Activated CD4-positive, alpha-beta T cell treated with anti-CD3 and anti-CD28 coated beads, Interleukin-2, amount 10 ng/mL, durations not matched to agents 24 days and 14 days (primary cell): ENCODE data around the gene SSC4D. TPM values are rescaled to one million over a fixed set of nuclear protein-coding genes. Genes with fewer than 3 reads are reported as not detected.
"Not testable (repeated sequence)": the region's sequence is repeated elsewhere in the genome, so short reads cannot be mapped to it uniquely, and the experiment has no call there.

Source experiments
- DNase-seq: peaks from one replicate; pipeline ENCODE4 v3.0.0; 2022
- H3K27ac Mint-ChIP-seq: one replicate; pipeline ENCODE4 v1.8.0; 2022; ENCODE audit warnings: mild to moderate bottlenecking, mixed read lengths
- H3K27me3 Mint-ChIP-seq: one replicate; pipeline ENCODE4 v1.8.0; 2022; ENCODE audit warnings: mixed read lengths
- H3K36me3 Mint-ChIP-seq: one replicate; pipeline ENCODE4 v1.8.0; 2022; ENCODE audit warnings: low read depth, mild to moderate bottlenecking, mixed read lengths
- H3K4me1 Mint-ChIP-seq: one replicate; pipeline ENCODE4 v1.8.0; 2021; ENCODE audit warnings: mixed read lengths
- H3K4me3 Mint-ChIP-seq: one replicate; pipeline ENCODE4 v1.8.0; 2022; ENCODE audit warnings: mild to moderate bottlenecking, moderate library complexity, mixed read lengths
- H3K9me3 Mint-ChIP-seq: one replicate; pipeline ENCODE4 v1.8.0; 2021; ENCODE audit warnings: mixed read lengths
- intact Hi-C: fragments of 100-400 bp; cut with micrococcal nuclease; formaldehyde crosslinking; loops from one replicate; pipeline ENCODE4 v1.15.1; 2023
- total RNA-seq: library from RNA; stranded (reverse); gene quantifications from 2 replicates; pipeline ENCODE4 v1.2.3, GENCODE V29; 2022

Gene SSC4D
- 0.77 and 0.80 TPM in 2 replicates for total RNA-seq

GRCh38 chr7:76409537-76409936 is at the start of gene SSC4D:
Gene SSC4D (minus strand): TSS chr7:76409697. CDS start chr7:76404439, 5,258 bp downstream.
- no peaks in the 10 kb centered on the region for H3K4me1 Mint-ChIP-seq
- intact Hi-C loops, result no loop called here
- no peak within 1 kb of the TSS for H3K27ac Mint-ChIP-seq

GRCh38 chr7:76458504-76458903 is 49.0 kb upstream of the SSC4D start:
- H3K9me3 Mint-ChIP-seq, H3K4me1 Mint-ChIP-seq, H3K4me3 Mint-ChIP-seq, intact Hi-C loops, H3K27me3 Mint-ChIP-seq, H3K27ac Mint-ChIP-seq, H3K36me3 Mint-ChIP-seq, DNase-seq: not testable (repeated sequence)

More at GRCh38 chr7:76409537-76409936, at the start of gene SSC4D:
- no peaks in the 10 kb centered on the region for H3K36me3 Mint-ChIP-seq
- H3K4me3 Mint-ChIP-seq, result no peak within 1 kb of the TSS
- no peak for DNase-seq
- H3K27me3 Mint-ChIP-seq, result no peaks in the 10 kb centered on the region
- no peaks in the 10 kb centered on the region for H3K9me3 Mint-ChIP-seq

DNA sequence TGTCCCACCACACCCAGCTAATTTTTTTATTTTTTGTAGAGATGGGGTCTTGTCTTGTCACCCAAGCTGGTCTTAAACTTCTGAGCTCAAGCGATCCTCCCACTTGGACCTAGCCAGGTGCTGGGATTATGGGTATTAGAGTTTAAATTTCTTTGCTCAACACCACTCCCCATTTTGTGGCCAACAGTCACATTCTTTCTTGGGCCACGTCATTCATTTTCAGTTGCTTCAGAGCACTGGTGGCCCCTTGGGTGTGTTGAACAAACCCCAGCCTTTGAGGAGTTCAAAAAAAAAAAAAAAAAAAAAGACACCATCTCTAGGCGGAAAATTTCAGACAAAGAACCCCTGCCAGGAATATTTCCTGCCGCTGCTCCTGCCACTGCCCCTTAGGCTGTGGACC is 47.5 kb upstream of the SSC4D start:
- H3K27me3 Mint-ChIP-seq, H3K4me1 Mint-ChIP-seq, H3K36me3 Mint-ChIP-seq, H3K27ac Mint-ChIP-seq, H3K9me3 Mint-ChIP-seq, H3K4me3 Mint-ChIP-seq, intact Hi-C loops, DNase-seq: not testable (repeated sequence)

DNA sequence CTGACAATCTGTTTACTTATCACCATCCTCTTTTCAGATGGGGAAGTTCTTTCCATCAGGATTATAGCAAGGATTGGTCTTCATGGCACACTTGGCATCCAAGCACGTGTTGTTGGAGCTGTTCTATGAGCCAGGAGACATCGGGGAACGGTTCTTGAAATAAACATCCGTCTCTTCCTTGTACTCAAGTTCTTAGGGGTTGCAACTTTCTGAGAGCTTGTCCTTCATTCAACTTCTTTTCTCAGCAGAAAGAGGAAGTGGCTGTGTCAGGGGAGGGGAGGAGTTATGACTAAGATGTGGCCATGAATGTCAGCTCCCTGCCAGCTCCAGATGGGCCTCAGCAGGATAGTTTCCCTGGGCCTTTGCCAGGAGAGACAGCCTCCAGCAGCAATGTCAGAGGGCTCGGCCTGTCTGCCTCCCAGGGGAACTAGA is 36.1 kb upstream of the SSC4D start:
- Mint-ChIP-seq H3K27ac (peak overlapping the region; percentile 86), H3K4me3 (peak overlapping the region; percentile 49)
- H3K36me3 Mint-ChIP-seq, H3K4me1 Mint-ChIP-seq, H3K9me3 Mint-ChIP-seq, intact Hi-C loops, H3K27me3 Mint-ChIP-seq: not testable (repeated sequence)
- DNase-seq, result peak; percentile 77

GRCh38 chr7:76443846-76444245 is 34.3 kb upstream of the SSC4D start:
- H3K36me3 Mint-ChIP-seq, H3K27me3 Mint-ChIP-seq, H3K4me1 Mint-ChIP-seq, intact Hi-C loops, H3K4me3 Mint-ChIP-seq, H3K9me3 Mint-ChIP-seq: not testable (repeated sequence)
- H3K27ac Mint-ChIP-seq, result peak overlapping the region; percentile 22
- peak; percentile 59 for DNase-seq

- H3K27me3 Mint-ChIP-seq, H3K36me3 Mint-ChIP-seq, H3K4me3 Mint-ChIP-seq, H3K9me3 Mint-ChIP-seq, intact Hi-C loops, H3K4me1 Mint-ChIP-seq, H3K27ac Mint-ChIP-seq: not testable (repeated sequence)
- DNase-seq, result peak; percentile 51
Observed at GRCh38 chr7:76442664-76443446, 33.4 kb upstream of the SSC4D start.

DNA sequence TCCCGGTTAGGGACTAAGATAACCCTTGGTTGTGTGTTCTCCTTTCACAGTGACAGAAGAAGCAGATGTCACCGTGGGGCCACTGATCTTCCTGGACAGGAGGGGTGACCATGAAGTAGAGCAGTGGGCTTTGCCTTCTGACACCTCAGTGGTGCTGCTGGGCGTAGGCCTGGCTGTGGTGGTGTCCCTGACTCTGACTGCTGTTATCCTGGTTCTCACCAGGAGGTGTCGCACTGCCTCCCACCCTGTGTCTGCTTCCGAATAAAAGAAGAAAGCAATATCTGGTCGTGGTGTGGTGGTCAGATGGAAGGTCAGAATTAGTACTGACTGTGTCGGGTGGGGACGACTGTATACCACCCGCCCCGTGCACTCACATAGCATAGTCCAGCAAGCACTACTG is 32.3 kb upstream of the SSC4D start:
- H3K27me3 Mint-ChIP-seq, H3K4me3 Mint-ChIP-seq, H3K36me3 Mint-ChIP-seq, H3K4me1 Mint-ChIP-seq, intact Hi-C loops, DNase-seq, H3K27ac Mint-ChIP-seq, H3K9me3 Mint-ChIP-seq: not testable (repeated sequence)

DNA sequence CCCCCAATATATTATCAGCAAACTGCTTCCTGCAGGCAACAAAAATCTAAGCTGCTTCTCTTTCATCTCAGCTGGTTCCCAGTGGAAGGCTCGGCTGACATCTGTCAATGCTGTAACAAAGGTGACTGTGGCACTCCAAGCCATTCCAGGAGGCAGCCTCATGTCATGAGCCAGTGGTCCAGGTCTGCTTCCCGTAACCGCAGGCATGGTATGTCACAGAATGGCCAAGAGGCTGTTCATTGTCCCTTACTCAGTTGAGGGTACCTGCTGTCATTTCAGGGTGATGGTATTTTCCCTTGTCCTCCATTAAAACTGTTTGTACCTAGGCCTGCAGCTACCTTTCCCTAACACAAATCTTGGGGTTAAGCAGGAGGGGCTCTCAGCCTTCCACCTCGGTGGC is 30.9 kb upstream of the SSC4D start:
- H3K36me3 Mint-ChIP-seq, H3K4me3 Mint-ChIP-seq, intact Hi-C loops, H3K27ac Mint-ChIP-seq, H3K9me3 Mint-ChIP-seq, H3K27me3 Mint-ChIP-seq, H3K4me1 Mint-ChIP-seq: not testable (repeated sequence)
- DNase-seq, result peak; percentile 45

DNA sequence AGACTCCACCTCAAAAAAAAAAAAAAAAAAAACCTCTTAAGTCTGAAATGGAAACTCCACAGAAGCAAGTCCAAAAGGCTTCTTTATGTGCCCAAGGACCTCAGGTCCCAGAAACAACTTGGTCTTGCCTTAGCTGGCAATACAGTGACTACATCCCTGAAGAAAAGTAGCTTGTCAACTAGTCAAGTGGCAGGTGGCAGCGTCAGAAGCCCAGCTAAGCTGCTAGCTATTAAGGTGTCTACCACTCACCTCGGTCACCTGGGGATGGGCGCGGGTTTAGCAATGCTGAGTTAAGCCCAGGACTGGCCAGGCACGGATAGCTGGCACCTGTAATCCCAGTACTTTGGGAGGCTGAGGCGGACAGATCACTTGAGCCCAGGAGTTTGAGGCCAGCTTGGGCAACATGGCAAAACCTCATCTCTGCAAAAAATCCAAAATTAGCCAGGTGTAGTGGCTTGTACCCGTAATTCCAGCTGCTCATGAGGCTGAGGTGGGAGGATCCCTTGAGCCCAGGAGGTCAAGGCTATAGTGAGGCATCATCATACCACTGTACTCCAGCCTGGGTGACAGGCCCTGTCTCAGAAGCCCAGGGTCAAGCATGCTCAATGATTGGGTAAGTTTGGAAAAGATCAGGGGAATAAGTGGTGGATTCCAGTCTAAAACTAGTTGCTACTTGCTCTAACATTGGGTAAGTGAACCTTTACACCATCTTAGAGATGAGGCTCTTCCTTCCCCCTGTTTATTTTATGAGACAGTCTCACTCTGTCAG is 29.8 kb upstream of the SSC4D start:
- H3K27ac Mint-ChIP-seq, result not testable (repeated sequence)

GRCh38 chr7:76437873-76438272 is 28.4 kb upstream of the SSC4D start:
- H3K27ac Mint-ChIP-seq, H3K4me3 Mint-ChIP-seq, H3K36me3 Mint-ChIP-seq, H3K4me1 Mint-ChIP-seq, intact Hi-C loops, H3K9me3 Mint-ChIP-seq, H3K27me3 Mint-ChIP-seq: not testable (repeated sequence)
- DNase-seq, result peak; percentile 90

More for the DNA sequence above, 29.8 kb upstream of the SSC4D start:
- peak; percentile 53 for DNase-seq
- intact Hi-C loops, H3K9me3 Mint-ChIP-seq, H3K4me1 Mint-ChIP-seq, H3K4me3 Mint-ChIP-seq, H3K36me3 Mint-ChIP-seq, H3K27me3 Mint-ChIP-seq: not testable (repeated sequence)

DNA sequence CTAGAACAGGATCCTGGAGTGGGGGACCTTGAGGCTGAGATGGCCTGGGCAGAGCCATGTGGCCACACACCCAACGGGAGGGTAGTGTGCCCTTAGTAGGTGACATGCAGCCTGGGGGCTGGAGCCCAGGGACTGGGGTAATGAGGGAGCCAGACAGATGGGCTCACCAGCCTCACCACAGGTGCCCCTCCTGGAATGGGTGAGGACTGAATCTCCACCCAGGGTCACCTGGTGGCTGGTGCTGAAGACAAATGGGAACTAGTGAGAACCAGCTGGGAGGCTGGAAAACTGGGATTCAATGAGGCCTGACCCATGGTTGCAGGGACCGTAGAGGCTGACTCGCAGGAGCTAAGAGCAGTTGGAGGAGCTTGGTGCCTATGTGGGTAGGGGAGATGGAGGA is 21.3 kb upstream of the SSC4D start:
- intact Hi-C loops, result no loop called here
- H3K4me1 Mint-ChIP-seq, result peaks cover 2% of the 10 kb centered on the region
- no peak for DNase-seq
- H3K36me3 Mint-ChIP-seq, result peaks cover 2% of the 10 kb centered on the region
- no peaks in the 10 kb centered on the region for H3K27me3 Mint-ChIP-seq
- H3K27ac Mint-ChIP-seq, result no peak overlapping the region
- no peaks in the 10 kb centered on the region for H3K9me3 Mint-ChIP-seq
- no peak overlapping the region for H3K4me3 Mint-ChIP-seq

- Mint-ChIP-seq H3K4me3 (no peak overlapping the region), H3K27ac (no peak overlapping the region), H3K36me3 (peaks cover 2% of the 10 kb centered on the region), H3K4me1 (peaks cover 2% of the 10 kb centered on the region), H3K27me3 (no peaks in the 10 kb centered on the region), H3K9me3 (no peaks in the 10 kb centered on the region)
- DNase-seq, result no peak
- intact Hi-C loops, result no loop called here
Observed at GRCh38 chr7:76430211-76430610, 20.7 kb upstream of the SSC4D start.

DNA sequence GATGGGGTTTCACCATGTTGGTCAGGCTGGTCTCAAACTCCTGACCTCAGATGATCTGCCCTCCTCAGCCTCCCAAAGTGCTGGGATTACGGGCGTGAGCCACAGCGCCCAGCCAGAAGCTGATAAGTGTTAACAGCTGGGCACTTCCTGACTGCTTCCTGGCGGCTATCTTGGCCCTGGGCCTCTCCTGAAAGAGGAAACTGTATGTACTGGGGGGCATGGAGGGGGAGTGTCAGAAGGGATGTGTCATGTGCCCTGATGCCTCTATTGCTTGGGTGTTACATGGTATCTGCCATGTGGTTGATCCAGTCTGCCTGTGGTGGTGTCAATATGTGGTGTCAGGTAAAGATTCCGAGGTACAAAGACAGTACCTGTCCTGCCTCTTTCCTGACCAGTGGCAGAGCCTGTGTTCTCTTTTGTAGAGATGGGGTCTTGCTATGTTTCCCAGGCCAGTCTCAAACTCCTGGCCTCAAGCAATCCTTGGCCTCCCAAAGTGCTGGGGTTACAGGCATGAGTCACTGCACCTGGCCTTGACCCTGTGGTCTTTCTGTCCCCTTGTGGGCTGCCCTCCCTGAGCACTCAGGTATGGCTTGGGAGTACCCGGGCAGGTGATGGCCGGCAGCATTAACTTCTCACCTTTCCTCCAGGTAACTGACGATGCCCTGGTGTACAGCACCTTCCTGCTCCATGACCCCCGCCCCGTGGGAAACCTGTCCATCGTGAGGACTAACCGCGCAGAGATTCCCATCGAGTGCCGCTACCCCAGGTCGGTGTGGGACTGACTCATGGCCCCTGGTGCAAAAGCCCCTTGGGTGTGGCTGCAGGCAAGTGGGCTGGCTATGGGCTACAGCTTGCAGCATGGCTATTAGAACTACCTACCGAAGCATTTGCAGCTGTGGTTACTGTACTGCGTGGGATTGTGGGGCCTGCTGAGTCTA is 19.6 kb upstream of the SSC4D start:
- H3K27ac Mint-ChIP-seq, result no peak overlapping the region
- H3K9me3 Mint-ChIP-seq, result no peaks in the 10 kb centered on the region
- H3K4me1 Mint-ChIP-seq, result peaks cover 11% of the 10 kb centered on the region
- no peaks in the 10 kb centered on the region for H3K36me3 Mint-ChIP-seq
- no peak overlapping the region for H3K4me3 Mint-ChIP-seq
- DNase-seq, result no peak
- H3K27me3 Mint-ChIP-seq, result no peaks in the 10 kb centered on the region
- intact Hi-C loops, result no loop called here
